Tibial artery (tissue), 4 donors: ENCODE measurements around the gene CDC23.
"Not testable (repeated sequence)": the region's sequence is repeated elsewhere in the genome, so short reads cannot be mapped to it uniquely, and the experiment has no call there.

ENCODE experiments used
- DNase-seq, 2 donors: peaks; one replicate each; pipeline ENCODE4 v3.0.0-alpha.2; 2019
- H3K27ac ChIP-seq, 2 donors: fragments of 200-600 bp; sonication (generic) in 1 of 2; 1 replicate in 1 of 2; 2 replicates in 1 of 2; pipeline ENCODE4 v1.5.1; 2018 to 2019; ENCODE audit warnings: mild to moderate bottlenecking in 1 of 2
- H3K27me3 ChIP-seq, 2 donors: fragments of 200-600 bp; sonication (generic) in 1 of 2; one replicate each; pipeline versions ENCODE4 v1.5.1 to v1.6.0; 2016 to 2019
- H3K36me3 ChIP-seq, 3 donors: fragments of 200-600 bp; sonication (generic) in 2 of 3; one replicate each; pipeline ENCODE4 v1.5.1; 2016 to 2019; ENCODE audit warnings: mild to moderate bottlenecking in 2 of 3
- H3K4me1 ChIP-seq, 4 donors: fragments of 200-600 bp; sonication (generic) in 2 of 4; 1 replicate in 3 of 4; 2 replicates in 1 of 4; pipeline ENCODE4 v1.5.1; 2016 to 2019
- H3K4me3 ChIP-seq, 2 donors: fragments of 200-600 bp; sonication (generic) in 1 of 2; 1 replicate in 1 of 2; 2 replicates in 1 of 2; pipeline ENCODE4 v1.5.1; 2018 to 2019; ENCODE audit warnings: mild to moderate bottlenecking in 2 of 2
- H3K9me3 ChIP-seq, 3 donors: fragments of 200-600 bp; sonication (generic) in 1 of 3; one replicate each; pipeline ENCODE4 v1.5.1; 2016 to 2019
- CTCF ChIP-seq, 2 experiments: fragments of 200-600 bp in 1 of 2; fragments of 450-650 bp in 1 of 2; IDR thresholded peaks; one replicate each; pipeline ENCODE4 v1.5.1; 2017 to 2019; ENCODE audit warnings: antibody characterized with exemption in 2 of 2, mild to moderate bottlenecking in 1 of 2, moderate library complexity in 1 of 2
- intact Hi-C: fragments of 100-400 bp; cut with DNase I; formaldehyde crosslinking; loops from one replicate; pipeline ENCODE4 v1.15.0; 2023; ENCODE audit warnings: low total_unique reads

Gene CDC23

GRCh38 chr5:138159666-138160065 lies 53.5 kb downstream of the CDC23 start:
- no peak for TF ChIP-seq CTCF (IDR thresholded peaks at IDR 0.05)
- no peak overlapping the region for H3K27ac ChIP-seq
- no peaks in the 10 kb centered on the region for H3K9me3 ChIP-seq
- no peaks in the 10 kb centered on the region for H3K27me3 ChIP-seq
- H3K36me3 ChIP-seq = peaks cover 83 to 92% (median 90%) of the 10 kb centered on the region in 3 donors
- intact Hi-C loops = no loop called here
- H3K4me3 ChIP-seq = no peak overlapping the region
- no peak for DNase-seq
- H3K4me1 ChIP-seq = no peaks in the 10 kb centered on the region

- peaks cover 62 to 72% (median 69%) of the 10 kb centered on the region in 3 donors for H3K36me3 ChIP-seq
Measured at GRCh38 chr5:138157626-138158025, 55.5 kb downstream of the CDC23 start.

GRCh38 chr5:138155977-138156376 lies 57.1 kb downstream of the CDC23 start:
- H3K9me3 ChIP-seq, DNase-seq, H3K27ac ChIP-seq, intact Hi-C loops, H3K4me3 ChIP-seq, H3K27me3 ChIP-seq, H3K4me1 ChIP-seq: not testable (repeated sequence)
- peaks cover 46 to 55% (median 53%) of the 10 kb centered on the region in 3 donors for H3K36me3 ChIP-seq

More at GRCh38 chr5:138157626-138158025, 55.5 kb downstream of the CDC23 start:
- no peak for TF ChIP-seq CTCF (IDR thresholded peaks at IDR 0.05)
- H3K4me1 ChIP-seq = no peaks in the 10 kb centered on the region
- H3K27ac ChIP-seq = no peak overlapping the region
- H3K27me3 ChIP-seq = no peaks in the 10 kb centered on the region
- no peak for DNase-seq
- intact Hi-C loops = no loop called here
- no peaks in the 10 kb centered on the region for H3K9me3 ChIP-seq
- H3K4me3 ChIP-seq = no peak overlapping the region

- no peak for DNase-seq
- H3K9me3 ChIP-seq = no peaks in the 10 kb centered on the region
- no peak overlapping the region for H3K4me3 ChIP-seq
- H3K27me3 ChIP-seq = no peaks in the 10 kb centered on the region
- H3K4me1 ChIP-seq = no peaks in the 10 kb centered on the region
- intact Hi-C loops = no loop called here
- no peak overlapping the region for H3K27ac ChIP-seq
- H3K36me3 ChIP-seq = no peaks in the 10 kb centered on the region
- TF ChIP-seq CTCF (IDR thresholded peaks at IDR 0.05) = no peak
Measured at GRCh38 chr5:138149530-138149929, 63.6 kb downstream of the CDC23 start.

- Histone ChIP-seq H3K36me3 (no peaks in the 10 kb centered on the region), H3K4me1 (no peaks in the 10 kb centered on the region), H3K27me3 (no peaks in the 10 kb centered on the region), H3K9me3 (no peaks in the 10 kb centered on the region), H3K27ac (no peak overlapping the region), H3K4me3 (no peak overlapping the region)
- DNase-seq = peak in 1 of 2 donors; percentile 42
- intact Hi-C loops = no loop called here
- no peak for TF ChIP-seq CTCF (IDR thresholded peaks at IDR 0.05)
Measured at GRCh38 chr5:138148811-138149210, 64.3 kb downstream of the CDC23 start.

- intact Hi-C loops = loop anchor here (5.0 kb wide), 1 partner anchor 1501 kb away; no protein-coding TSS in a partner anchor
- H3K4me1 ChIP-seq = peaks cover 0 to 11% (median 4%) of the 10 kb centered on the region in 4 donors
- not testable (repeated sequence) for DNase-seq, H3K27ac ChIP-seq, H3K36me3 ChIP-seq, H3K9me3 ChIP-seq, H3K27me3 ChIP-seq, H3K4me3 ChIP-seq
Measured at GRCh38 chr5:138143578-138143977, 69.5 kb downstream of the CDC23 start.

- Histone ChIP-seq H3K4me3 (no peak overlapping the region), H3K36me3 (no peaks in the 10 kb centered on the region), H3K27me3 (no peaks in the 10 kb centered on the region), H3K9me3 (no peaks in the 10 kb centered on the region), H3K4me1 (peaks cover 0 to 11% (median 4%) of the 10 kb centered on the region in 4 donors), H3K27ac (no peak overlapping the region)
- no peak for TF ChIP-seq CTCF (IDR thresholded peaks at IDR 0.05)
- intact Hi-C loops = loop anchor here (5.0 kb wide), 1 partner anchor 1499 kb away; no protein-coding TSS in a partner anchor
- no peak for DNase-seq
Measured at GRCh38 chr5:138141734-138142133, 71.4 kb downstream of the CDC23 start.
